Breast epithelium (tissue), 4 donors: ENCODE measurements around the gene ALDH3A1. TPM values are rescaled to one million over a fixed set of nuclear protein-coding genes. Genes with fewer than 3 reads are reported as not detected.

ENCODE experiments used
- DNase-seq, 2 donors: peaks; one replicate each; pipeline ENCODE4 v3.0.0-alpha.2; 2019; ENCODE audit warnings: low spot score in 2 of 2
- H3K27ac ChIP-seq, 2 donors: fragments of 200-600 bp; sonication (generic) in 1 of 2; one replicate each; pipeline ENCODE4 v1.5.1; 2016 to 2019; ENCODE audit warnings: mild to moderate bottlenecking in 1 of 2
- H3K27me3 ChIP-seq, 2 donors: fragments of 200-600 bp; sonication (generic) in 1 of 2; one replicate each; pipeline versions ENCODE4 v1.5.1 to v1.6.0; 2017 to 2019; ENCODE audit warnings: control low read depth in 1 of 2, mild to moderate bottlenecking in 1 of 2
- H3K36me3 ChIP-seq: fragments of 200-600 bp; one replicate; pipeline ENCODE4 v1.5.1; 2019
- H3K4me1 ChIP-seq, 2 donors: fragments of 200-600 bp; sonication (generic); one replicate each; pipeline ENCODE4 v1.5.1; 2016 to 2019; ENCODE audit warnings: control low read depth in 1 of 2
- H3K4me3 ChIP-seq, 3 donors: fragments of 200-600 bp; sonication (generic); 1 replicate in 2 of 3; 2 replicates in 1 of 3; pipeline ENCODE4 v1.5.1; 2016 to 2019; ENCODE audit warnings: mild to moderate bottlenecking in 3 of 3, moderate library complexity in 2 of 3
- H3K9me3 ChIP-seq, 2 donors: fragments of 200-600 bp; sonication (generic) in 1 of 2; one replicate each; pipeline ENCODE4 v1.5.1; 2016 to 2019; ENCODE audit warnings: control low read depth in 1 of 2
- POLR2A ChIP-seq: fragments of 450-650 bp; IDR thresholded peaks from one replicate; pipeline ENCODE4 v1.6.1; 2016; ENCODE audit warnings: antibody characterized with exemption, mild to moderate bottlenecking, moderate library complexity
- POLR2AphosphoS5 ChIP-seq, 3 donors: sonication (generic); formaldehyde crosslinking; IDR thresholded peaks; one replicate each; pipeline ENCODE4 v1.6.1; 2017; ENCODE audit warnings: antibody characterized with exemption in 3 of 3
- intact Hi-C: fragments of 100-400 bp; cut with DNase I; formaldehyde crosslinking; loops from one replicate; pipeline ENCODE4 v1.15.1; 2023; ENCODE audit warnings: low total_unique reads
- total RNA-seq, 3 donors: library from RNA; depleted of rRNA; stranded (reverse); fragments of >200 nt; gene quantifications; one replicate each; pipeline ENCODE4 v1.1.0, GENCODE V29; 2016
- TF ChIP-seq, protein P1 (sequence below), 3 donors: fragments of 450-650 bp; IDR thresholded peaks; one replicate each; pipeline ENCODE4 v1.5.1; 2016 to 2017; ENCODE audit warnings: antibody characterized with exemption in 3 of 3, mild to moderate bottlenecking in 3 of 3, moderate library complexity in 3 of 3

The ALDH3A1 gene
- total RNA-seq, 3 donors from 2014 or later, result 1.1 to 5.6 (median 2.0) TPM

GRCh38 chr17:19739241-19740201, 8.6 kb downstream of the ALDH3A1 start:
- Histone ChIP-seq H3K4me1 (peaks cover 0 to 3% of the 10 kb centered on the region in 2 donors), H3K27ac (no peak overlapping the region), H3K36me3 (no peaks in the 10 kb centered on the region), H3K9me3 (no peaks in the 10 kb centered on the region), H3K27me3 (no peaks in the 10 kb centered on the region), H3K4me3 (no peak overlapping the region)
- no peak for DNase-seq
- TF ChIP-seq POLR2AphosphoS5 (IDR thresholded peaks at IDR 0.05) (no peak), POLR2A (no peak)
- TF ChIP-seq, protein P1, sequence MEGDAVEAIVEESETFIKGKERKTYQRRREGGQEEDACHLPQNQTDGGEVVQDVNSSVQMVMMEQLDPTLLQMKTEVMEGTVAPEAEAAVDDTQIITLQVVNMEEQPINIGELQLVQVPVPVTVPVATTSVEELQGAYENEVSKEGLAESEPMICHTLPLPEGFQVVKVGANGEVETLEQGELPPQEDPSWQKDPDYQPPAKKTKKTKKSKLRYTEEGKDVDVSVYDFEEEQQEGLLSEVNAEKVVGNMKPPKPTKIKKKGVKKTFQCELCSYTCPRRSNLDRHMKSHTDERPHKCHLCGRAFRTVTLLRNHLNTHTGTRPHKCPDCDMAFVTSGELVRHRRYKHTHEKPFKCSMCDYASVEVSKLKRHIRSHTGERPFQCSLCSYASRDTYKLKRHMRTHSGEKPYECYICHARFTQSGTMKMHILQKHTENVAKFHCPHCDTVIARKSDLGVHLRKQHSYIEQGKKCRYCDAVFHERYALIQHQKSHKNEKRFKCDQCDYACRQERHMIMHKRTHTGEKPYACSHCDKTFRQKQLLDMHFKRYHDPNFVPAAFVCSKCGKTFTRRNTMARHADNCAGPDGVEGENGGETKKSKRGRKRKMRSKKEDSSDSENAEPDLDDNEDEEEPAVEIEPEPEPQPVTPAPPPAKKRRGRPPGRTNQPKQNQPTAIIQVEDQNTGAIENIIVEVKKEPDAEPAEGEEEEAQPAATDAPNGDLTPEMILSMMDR (IDR thresholded peaks at IDR 0.05), result no peak
- intact Hi-C loops, result no loop called here

GRCh38 chr17:19738757-19739156, 9.3 kb downstream of the ALDH3A1 start:
- Histone ChIP-seq H3K27me3 (no peaks in the 10 kb centered on the region), H3K9me3 (no peaks in the 10 kb centered on the region), H3K4me1 (no peaks in the 10 kb centered on the region), H3K4me3 (no peak overlapping the region), H3K36me3 (no peaks in the 10 kb centered on the region), H3K27ac (no peak overlapping the region)
- DNase-seq, result no peak
- intact Hi-C loops, result no loop called here
- TF ChIP-seq POLR2A (no peak), POLR2AphosphoS5 (IDR thresholded peaks at IDR 0.05) (no peak)
- TF ChIP-seq, protein P1 (IDR thresholded peaks at IDR 0.05), result no peak

DNA sequence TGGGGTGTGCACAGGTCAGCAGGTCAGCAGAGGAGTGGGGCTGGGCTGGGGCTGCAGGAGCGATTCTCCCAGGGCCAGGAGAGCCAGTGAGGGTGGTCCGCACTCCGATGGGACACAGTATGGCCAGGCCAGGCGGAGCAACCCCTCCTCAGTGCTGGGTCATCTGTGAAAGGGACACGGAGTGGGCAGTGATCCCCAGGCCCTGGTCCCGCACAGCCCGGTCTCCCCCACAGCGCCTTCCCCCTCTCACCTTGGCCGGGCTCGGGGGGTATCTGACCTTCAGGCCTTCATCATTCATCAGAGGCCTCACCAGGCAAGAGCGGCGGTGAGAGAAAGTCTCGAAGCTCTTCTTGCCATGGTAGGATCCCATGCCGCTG, 10.0 kb downstream of the ALDH3A1 start:
- no peak overlapping the region for H3K4me3 ChIP-seq
- intact Hi-C loops, result no loop called here
- H3K4me1 ChIP-seq, result no peaks in the 10 kb centered on the region
- H3K9me3 ChIP-seq, result no peaks in the 10 kb centered on the region
- no peaks in the 10 kb centered on the region for H3K36me3 ChIP-seq
- H3K27ac ChIP-seq, result no peak overlapping the region
- TF ChIP-seq POLR2A (no peak), POLR2AphosphoS5 (IDR thresholded peaks at IDR 0.05) (no peak)
- TF ChIP-seq, protein P1 (IDR thresholded peaks at IDR 0.05), result no peak
- DNase-seq, result no peak
- no peaks in the 10 kb centered on the region for H3K27me3 ChIP-seq

GRCh38 chr17:19737305-19738072, 10.6 kb downstream of the ALDH3A1 start:
- Histone ChIP-seq H3K27ac (peak overlapping the region in 1 of 2 donors; percentile 7), H3K27me3 (no peaks in the 10 kb centered on the region), H3K4me1 (no peaks in the 10 kb centered on the region), H3K4me3 (no peak overlapping the region), H3K9me3 (no peaks in the 10 kb centered on the region), H3K36me3 (no peaks in the 10 kb centered on the region)
- TF ChIP-seq, protein P1 (IDR thresholded peaks at IDR 0.05), result no peak
- no peak for TF ChIP-seq POLR2AphosphoS5 (IDR thresholded peaks at IDR 0.05)
- no peak for TF ChIP-seq POLR2A
- intact Hi-C loops, result no loop called here
- DNase-seq, result no peak

DNA sequence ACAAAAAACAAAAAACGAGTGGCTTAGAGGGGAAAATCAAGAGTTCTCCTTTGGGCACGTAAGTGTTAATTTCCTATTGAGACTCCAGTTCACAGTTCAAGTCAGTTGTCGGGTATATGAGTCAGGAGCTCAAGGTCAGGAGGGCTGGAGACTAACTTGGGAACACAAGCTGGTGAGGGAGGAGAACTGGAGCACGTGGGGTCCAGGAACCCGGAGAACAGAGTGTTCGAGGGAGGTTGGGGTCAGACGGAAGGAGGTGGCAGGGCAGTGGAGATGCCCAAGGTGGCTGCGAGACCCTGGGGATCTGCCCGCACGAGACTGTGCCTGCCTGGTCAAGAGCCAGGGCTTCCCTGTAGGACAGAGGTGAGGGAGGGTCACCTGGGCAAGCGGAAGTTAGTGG, 12.0 kb downstream of the ALDH3A1 start:
- intact Hi-C loops, result no loop called here
- no peak for TF ChIP-seq POLR2A
- Histone ChIP-seq H3K36me3 (no peaks in the 10 kb centered on the region), H3K4me3 (no peak overlapping the region), H3K4me1 (no peaks in the 10 kb centered on the region), H3K27ac (peak overlapping the region in 1 of 2 donors; percentile 3), H3K9me3 (no peaks in the 10 kb centered on the region), H3K27me3 (no peaks in the 10 kb centered on the region)
- no peak for DNase-seq
